ENCODE results near the gene AGTPBP1. TPM values are rescaled to one million over a fixed set of nuclear protein-coding genes. Genes with fewer than 3 reads are reported as not detected.

Gene AGTPBP1
- total and polyA plus RNA-seq, 2 of the 8 experiments (the other 6 are each of a cell fraction or from before 2014, with no cell fraction given), result 13.4 to 65.2 TPM

- H3K27me3 ChIP-seq (replicated peaks in 1 of 4; ENCODE audit: control insufficient read depth in 3 of 4, extremely low read depth in 1 of 4, insufficient read depth in 3 of 4, low read length in 3 of 4), result no peaks in the 10 kb centered on the region
- H3K23me2 ChIP-seq (ENCODE audit: low read depth, low read length), result no peaks in the 10 kb centered on the region; the same call in 1 of the 2 replicates
- H4K8ac ChIP-seq (ENCODE audit: extremely low read depth, insufficient read depth, low read length), result no peak overlapping the region
- no peak overlapping the region for H3K4ac ChIP-seq (replicated peaks; ENCODE audit: insufficient read length, low read depth, low read length)
- FAIRE-seq (no peak), DNase-seq (ENCODE audit: low read depth in 1 of 2, low spot score in 2 of 2) (no peak)
- H4K5ac ChIP-seq (ENCODE audit: insufficient read length, low read depth, low read length), result no peak overlapping the region
- H3K36me3 ChIP-seq (ENCODE audit: control insufficient read depth in 2 of 4, insufficient read depth in 4 of 4, low read length in 3 of 4), result no peaks in the 10 kb centered on the region
- H3K56ac ChIP-seq (replicated peaks; ENCODE audit: insufficient read length, low read depth, low read length), result no peak overlapping the region
- H4K20me1 ChIP-seq (replicated peaks in 1 of 2; ENCODE audit: control insufficient read depth in 1 of 2, insufficient read depth in 2 of 2, low read length in 2 of 2), result peaks cover 2% of the 10 kb centered on the region in 2 experiments
- H3K4me1 ChIP-seq (replicated peaks in 1 of 4; ENCODE audit: control insufficient read depth in 3 of 4, insufficient read depth in 4 of 4, low read length in 3 of 4), result no peaks in the 10 kb centered on the region
- no peak overlapping the region for H3K14ac ChIP-seq (ENCODE audit: insufficient read length)
- no peak overlapping the region for H2BK120ac ChIP-seq (replicated peaks; ENCODE audit: low read depth, low read length)
- H2BK5ac ChIP-seq (ENCODE audit: low read depth, low read length), result no peak overlapping the region
- no peaks in the 10 kb centered on the region for H3K9me3 ChIP-seq (ENCODE audit: insufficient read depth in 2 of 2, low read depth in 1 of 2, low read length in 1 of 2)
- no peak overlapping the region for H2AK5ac ChIP-seq (ENCODE audit: low read depth, low read length)
- no peak overlapping the region for H2BK15ac ChIP-seq (ENCODE audit: low read length)
- no peak overlapping the region for H3K27ac ChIP-seq (ENCODE audit: low read depth, low read length)
- H3K79me2 ChIP-seq (ENCODE audit: control insufficient read depth in 1 of 2, insufficient read depth in 2 of 2, low read length in 2 of 2), result peaks cover 12 to 99% of the 10 kb centered on the region in 2 experiments; a peak in 3 of 4 replicates
- no peak overlapping the region for H2BK20ac ChIP-seq (ENCODE audit: low read length)
- no peak overlapping the region for H3K4me2 ChIP-seq (ENCODE audit: insufficient read depth in 1 of 2, low read depth in 2 of 2, low read length in 2 of 2)
- H3K79me1 ChIP-seq (ENCODE audit: low read depth, low read length), result peaks cover 5% of the 10 kb centered on the region; the same call in 1 of the 2 replicates
- no peak overlapping the region for H2AFZ ChIP-seq (ENCODE audit: low read length)
- 93% methylated on average over 4 of the region's 4 CpGs; no CpG with 5 or more reads in 1 of the 2 experiments for WGBS, 2 experiments (ENCODE audit: extremely low coverage in 1 of 2, insufficient coverage in 1 of 2, insufficient read length in 1 of 2, insufficient replicate concordance in 2 of 2, low coverage in 1 of 2, low lambda C conversion rate in 2 of 2, missing lambda C conversion rate in 1 of 2)
- CTCF ChIA-PET (ENCODE audit: partially characterized antibody), result interaction anchor here (2.8 kb wide), 1 partner anchor 15 kb away, joined by 11 read pairs; no protein-coding TSS in a partner anchor
- no peak overlapping the region for H3K4me3 ChIP-seq (ENCODE audit: extremely low read depth in 1 of 4, insufficient read depth in 2 of 4, low read depth in 3 of 4, low read length in 4 of 4)
- no peak overlapping the region for H3K9ac ChIP-seq (replicated peaks in 1 of 4; ENCODE audit: extremely low read depth in 1 of 4, low read depth in 3 of 4, low read length in 3 of 4)
- no peak overlapping the region for H3K18ac ChIP-seq (ENCODE audit: extremely low read depth, low read length)
- POLR2A ChIA-PET (ENCODE audit: partially characterized antibody), result no interaction called here
- no peak overlapping the region for H2BK12ac ChIP-seq (ENCODE audit: low read depth, low read length)
- no peak overlapping the region for H3K23ac ChIP-seq (ENCODE audit: insufficient read length)
- H4K91ac ChIP-seq (replicated peaks; ENCODE audit: insufficient read length, low read length), result no peak overlapping the region
- TF ChIP-seq EP300 (IDR thresholded peaks at IDR 0.05; ENCODE audit: borderline replicate concordance in 1 of 2, low read depth in 2 of 2, low read length in 2 of 2) (no peak), BRCA1 (IDR thresholded peaks at IDR 0.05; ENCODE audit: low read depth, low read length) (no peak), FOSL1 (IDR thresholded peaks at IDR 0.05; ENCODE audit: insufficient read depth, low read depth, low read length) (no peak), TBP (IDR thresholded peaks at IDR 0.05; ENCODE audit: low read depth, low read length) (no peak), TAF7 (optimal IDR thresholded peaks at IDR 0.05; ENCODE audit: borderline replicate concordance, low read depth, low read length) (no peak), CTBP2 (IDR thresholded peaks at IDR 0.05; ENCODE audit: borderline replicate concordance, insufficient read depth, insufficient read length, low read length) (no peak), JUN (IDR thresholded peaks at IDR 0.05; ENCODE audit: low read depth, low read length) (no peak), TEAD4 (IDR thresholded peaks at IDR 0.05; ENCODE audit: low read depth, low read length) (no peak), HDAC2 (IDR thresholded peaks at IDR 0.05; ENCODE audit: borderline replicate concordance in 1 of 2, low read depth in 2 of 2, low read length in 2 of 2) (no peak)
- TF ChIP-seq, protein P1, sequence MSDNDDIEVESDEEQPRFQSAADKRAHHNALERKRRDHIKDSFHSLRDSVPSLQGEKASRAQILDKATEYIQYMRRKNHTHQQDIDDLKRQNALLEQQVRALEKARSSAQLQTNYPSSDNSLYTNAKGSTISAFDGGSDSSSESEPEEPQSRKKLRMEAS (IDR thresholded peaks at IDR 0.05), result no peak
Measured at GRCh38 chr9:85730916-85731630, 10.7 kb downstream of the AGTPBP1 start.

Data from H1 (cell line).